ENCODE results near the gene IER5L.
A peak's percentile ranks its signal among the peaks of the same experiment; 100 is the strongest.

The IER5L gene

DNA sequence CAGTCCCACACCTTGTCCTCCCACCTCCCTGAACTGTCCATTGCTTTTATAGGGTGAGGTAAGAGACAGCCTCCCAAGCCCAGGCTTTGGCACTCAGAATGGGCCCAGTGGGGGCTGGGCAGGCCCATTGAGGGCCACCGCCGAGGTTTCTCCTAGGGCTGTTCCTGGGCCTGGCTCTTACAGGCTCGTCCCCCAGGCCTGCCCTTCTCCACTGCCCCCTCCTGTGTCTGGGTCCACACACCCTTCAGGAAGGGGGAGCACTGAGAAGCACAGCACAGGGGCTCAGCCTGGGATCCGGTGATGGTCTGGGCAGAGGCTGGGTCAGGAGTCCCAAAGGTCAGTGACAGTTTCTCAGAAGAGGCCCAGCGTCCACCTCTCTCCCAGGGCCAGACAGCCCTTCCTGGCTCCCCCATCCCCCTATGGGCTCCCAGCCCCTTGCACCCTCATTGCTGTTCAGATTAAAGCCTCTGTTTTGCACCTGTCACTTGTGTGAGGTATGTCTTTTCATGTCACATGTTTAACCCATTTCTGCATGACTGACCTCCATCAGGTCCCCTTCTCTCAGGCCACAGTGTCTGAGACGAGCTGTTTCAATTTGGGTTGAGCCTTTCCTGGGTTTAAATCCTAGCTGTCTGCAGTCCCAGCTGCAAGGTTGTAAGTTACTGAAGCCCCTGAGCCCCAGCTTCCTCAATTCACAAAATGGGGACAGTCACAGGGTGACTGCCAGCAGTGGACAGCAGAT lies 29.4 kb downstream of the IER5L start:
- H3K9me3 ChIP-seq (replicated peaks in 1 of 11): no peaks in the 10 kb centered on the region
- no peaks in the 10 kb centered on the region for H3K27me3 ChIP-seq
- peak overlapping the region in 8 of 11 experiments; percentile 2 to 44 (median 27); a peak in 9 of 22 replicates for H3K9ac ChIP-seq
- H3K27ac ChIP-seq: peak overlapping the region in 5 of 11 experiments; percentile 15 to 44 (median 32); a peak in 8 of 22 replicates
- no peak overlapping the region for H3K4me3 ChIP-seq
- H3K36me3 ChIP-seq: peaks cover 24 to 77% (median 45%) of the 10 kb centered on the region in 11 experiments
- H3K4me1 ChIP-seq: peaks cover 36 to 61% (median 49%) of the 10 kb centered on the region in 10 experiments
- peaks cover 0 to 15% (median 0%) of the 10 kb centered on the region in 11 experiments; a peak in 6 of 22 replicates for H4K20me1 ChIP-seq
- no peak for TF ChIP-seq Cebpa-rat (IDR thresholded peaks at IDR 0.05)
- peak overlapping the region in 6 of 11 experiments; percentile 3 to 27 (median 14); a peak in 5 of 22 replicates for H3K4me2 ChIP-seq

DNA sequence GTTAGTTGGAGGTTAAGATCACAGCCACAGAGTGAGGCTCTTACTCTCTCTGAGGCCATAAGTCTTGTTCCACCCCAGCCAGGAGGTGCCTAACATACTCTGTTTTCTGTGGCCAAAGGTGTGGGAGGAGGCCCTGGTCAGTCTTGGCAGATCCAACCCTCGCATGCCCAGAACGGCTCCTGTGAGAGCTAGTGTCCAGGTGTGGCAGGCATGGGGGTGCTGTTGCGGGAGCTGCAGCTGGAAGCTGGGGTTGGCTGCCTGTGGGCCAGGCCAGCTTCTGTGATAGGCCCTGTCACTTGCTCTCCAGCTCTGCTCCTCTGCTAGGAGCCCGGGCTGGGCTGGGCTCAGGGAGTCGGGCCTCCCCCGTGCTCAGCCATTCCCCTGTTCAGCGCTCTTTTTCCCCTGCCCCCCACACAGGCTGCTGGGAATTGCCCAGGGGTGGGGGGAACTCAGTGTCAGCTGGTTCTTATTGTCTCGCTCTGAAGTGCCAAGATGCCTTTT lies 31.6 kb downstream of the IER5L start:
- H3K4me2 ChIP-seq: peak overlapping the region in 1 of 11 experiments; percentile 4; a peak in 2 of 22 replicates
- H3K4me3 ChIP-seq: no peak overlapping the region
- peaks cover 30 to 89% (median 54%) of the 10 kb centered on the region in 11 experiments for H3K36me3 ChIP-seq
- no peaks in the 10 kb centered on the region for H3K27me3 ChIP-seq
- peaks cover 58 to 83% (median 70%) of the 10 kb centered on the region in 10 experiments for H3K4me1 ChIP-seq
- TF ChIP-seq Cebpa-rat (IDR thresholded peaks at IDR 0.05): no peak
- H3K27ac ChIP-seq: peak overlapping the region in 8 of 11 experiments; percentile 33 to 55 (median 50); a peak in 12 of 22 replicates
- peaks cover 0 to 15% (median 0%) of the 10 kb centered on the region in 11 experiments; a peak in 6 of 22 replicates for H4K20me1 ChIP-seq
- H3K9ac ChIP-seq: peak overlapping the region in 9 of 11 experiments; percentile 19 to 60 (median 31); a peak in 13 of 22 replicates
- no peaks in the 10 kb centered on the region for H3K9me3 ChIP-seq (replicated peaks in 1 of 11)

GRCh38 chr9:129145841-129146292 lies 32.2 kb downstream of the IER5L start:
- Histone ChIP-seq H3K9ac (peak overlapping the region in 8 of 11 experiments; percentile 30 to 60 (median 40); a peak in 11 of 22 replicates), H4K20me1 (peaks cover 0 to 15% (median 0%) of the 10 kb centered on the region in 11 experiments; a peak in 6 of 22 replicates), H3K36me3 (peaks cover 30 to 84% (median 49%) of the 10 kb centered on the region in 11 experiments), H3K4me3 (no peak overlapping the region), H3K4me2 (peak overlapping the region in 7 of 11 experiments; percentile 11 to 95 (median 29); a peak in 9 of 22 replicates), H3K9me3 (replicated peaks in 1 of 11) (no peaks in the 10 kb centered on the region), H3K27me3 (no peaks in the 10 kb centered on the region), H3K4me1 (peaks cover 64 to 89% (median 77%) of the 10 kb centered on the region in 10 experiments), H3K27ac (peak overlapping the region in 9 of 11 experiments; percentile 24 to 55 (median 48); a peak in 16 of 22 replicates)
- no peak for TF ChIP-seq Cebpa-rat (IDR thresholded peaks at IDR 0.05)

DNA sequence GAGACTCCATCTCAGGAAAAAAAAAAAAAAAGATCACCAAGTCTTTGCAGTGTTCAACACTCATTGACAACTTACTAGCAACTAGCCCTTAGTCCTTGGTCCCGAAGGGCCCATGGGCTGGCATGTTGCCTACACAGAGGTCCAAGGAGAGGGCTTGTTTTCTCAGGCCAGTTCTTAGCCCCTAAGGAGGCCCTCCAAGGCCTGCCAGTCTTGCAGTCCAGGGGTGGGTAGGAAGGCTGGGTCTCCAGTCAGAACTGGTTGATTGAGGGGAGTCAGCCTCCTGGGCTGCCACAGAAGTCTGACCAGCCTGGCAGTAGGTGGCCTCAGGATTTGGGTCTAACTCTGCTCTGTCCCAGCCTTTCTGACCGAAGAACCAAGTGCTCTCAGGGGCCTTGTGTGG lies 32.7 kb downstream of the IER5L start:
- peaks cover 30 to 78% (median 45%) of the 10 kb centered on the region in 11 experiments for H3K36me3 ChIP-seq
- peaks cover 69 to 94% (median 82%) of the 10 kb centered on the region in 10 experiments for H3K4me1 ChIP-seq
- no peak for TF ChIP-seq Cebpa-rat (IDR thresholded peaks at IDR 0.05)
- peaks cover 0 to 15% (median 0%) of the 10 kb centered on the region in 11 experiments; a peak in 5 of 22 replicates for H4K20me1 ChIP-seq
- H3K27me3 ChIP-seq: no peaks in the 10 kb centered on the region
- no peaks in the 10 kb centered on the region for H3K9me3 ChIP-seq (replicated peaks in 1 of 11)
- peak overlapping the region in 9 of 11 experiments; percentile 24 to 55 (median 48); a peak in 16 of 22 replicates for H3K27ac ChIP-seq
- no peak overlapping the region for H3K4me3 ChIP-seq
- H3K4me2 ChIP-seq: peak overlapping the region in 8 of 11 experiments; percentile 9 to 95 (median 26); a peak in 12 of 22 replicates
- peak overlapping the region in 8 of 11 experiments; percentile 13 to 60 (median 40); a peak in 11 of 22 replicates for H3K9ac ChIP-seq

GRCh38 chr9:129143031-129143927 lies 34.8 kb downstream of the IER5L start:
- no peak for TF ChIP-seq Cebpa-rat (IDR thresholded peaks at IDR 0.05)
- Histone ChIP-seq H3K4me3 (peak overlapping the region in 9 of 10 experiments; percentile 39 to 62 (median 49); a peak in 18 of 20 replicates), H3K9me3 (replicated peaks in 1 of 11) (no peaks in the 10 kb centered on the region), H3K36me3 (peaks cover 22 to 67% (median 45%) of the 10 kb centered on the region in 11 experiments), H4K20me1 (peaks cover 0 to 2% (median 0%) of the 10 kb centered on the region in 11 experiments; a peak in 1 of 22 replicates), H3K4me1 (peaks cover 76 to 93% (median 83%) of the 10 kb centered on the region in 10 experiments), H3K9ac (peak overlapping the region; percentile 63 to 100 (median 93)), H3K4me2 (peak overlapping the region; percentile 92 to 99 (median 94)), H3K27ac (peak overlapping the region; percentile 24 to 100 (median 100); a peak in 20 of 22 replicates), H3K27me3 (no peaks in the 10 kb centered on the region)

- Histone ChIP-seq H3K4me1 (peaks cover 73 to 91% (median 82%) of the 10 kb centered on the region in 10 experiments), H3K36me3 (peaks cover 31 to 69% (median 51%) of the 10 kb centered on the region in 11 experiments), H3K9me3 (replicated peaks in 1 of 11) (no peaks in the 10 kb centered on the region), H3K4me2 (peak overlapping the region; percentile 92 to 99 (median 94)), H3K4me3 (peak overlapping the region in 9 of 10 experiments; percentile 29 to 62 (median 52); a peak in 15 of 20 replicates), H3K9ac (peak overlapping the region; percentile 44 to 100 (median 93); a peak in 18 of 22 replicates), H3K27me3 (no peaks in the 10 kb centered on the region), H4K20me1 (no peaks in the 10 kb centered on the region; a peak in 1 of 22 replicates), H3K27ac (peak overlapping the region in 10 of 11 experiments; percentile 98 to 100 (median 100); a peak in 19 of 22 replicates)
- no peak for TF ChIP-seq Cebpa-rat (IDR thresholded peaks at IDR 0.05)
These were observed 35.7 kb downstream of the IER5L start for GRCh38 chr9:129142138-129142935.

Data from BLaER1 treated with 17β-estradiol and CSF1 and Interleukin-3, amounts not matched to agents 10 nM and 100 nM (cell line).